ENCODE results near the gene A2M.

A2M gene

DNA sequence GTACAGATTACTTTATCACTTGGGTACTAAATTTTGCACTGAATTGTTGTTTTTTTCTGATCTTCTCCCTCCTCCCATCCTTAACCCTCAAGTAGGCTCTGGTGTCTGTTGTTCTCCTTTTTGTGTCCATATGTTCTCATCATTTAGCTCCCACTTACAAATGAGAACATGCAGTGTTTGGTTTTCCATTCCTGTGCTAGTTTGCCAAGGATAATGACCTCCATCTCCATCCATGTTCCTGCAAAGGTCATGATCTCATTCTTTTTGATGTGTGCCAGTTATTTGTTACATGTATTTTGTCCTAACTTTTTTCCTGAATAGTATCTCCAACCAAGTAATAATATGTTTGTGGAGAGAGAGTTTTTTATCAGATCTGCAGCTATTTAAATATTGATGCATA is 44.2 kb downstream of the A2M start:
- no peak for DNase-seq

DNA sequence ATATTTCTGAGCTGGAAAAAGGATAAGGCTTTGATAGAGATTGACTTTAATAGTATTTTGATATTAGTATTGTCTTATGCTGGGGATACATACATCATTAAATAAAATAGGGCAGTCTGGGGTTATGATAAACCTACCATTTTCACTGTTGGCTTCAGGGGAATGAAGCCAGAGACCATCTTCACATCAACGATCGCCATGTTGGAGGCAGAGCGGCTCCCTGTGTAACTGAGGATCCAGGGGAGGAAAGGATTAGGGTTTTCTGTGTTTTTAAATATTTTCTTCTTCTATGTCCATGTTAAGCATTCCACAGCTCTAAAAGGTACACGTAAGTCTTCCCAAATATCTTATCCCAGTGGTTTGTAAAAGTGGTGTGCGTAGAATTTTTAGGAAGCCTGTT is 45.4 kb downstream of the A2M start:
- DNase-seq, result no peak

DNA sequence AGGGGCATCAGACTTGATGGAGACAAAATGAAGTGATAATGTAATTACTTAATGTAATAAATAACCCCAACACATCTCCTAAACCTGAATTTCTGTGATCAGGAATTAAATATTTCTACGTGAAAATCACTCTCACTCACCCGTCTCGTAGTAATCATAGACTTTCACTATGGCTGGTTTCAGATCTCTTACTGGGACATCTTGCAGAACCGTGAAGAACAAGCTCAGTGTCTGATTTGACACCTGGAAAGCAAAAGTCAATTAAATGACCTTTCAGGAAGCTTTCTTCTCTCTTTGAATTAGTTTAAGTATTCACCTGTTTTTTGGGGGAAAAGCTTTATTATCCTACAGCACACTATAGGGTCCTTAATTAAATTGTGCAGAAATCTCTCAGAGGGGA is 47.1 kb downstream of the A2M start:
- no peak for DNase-seq

DNA sequence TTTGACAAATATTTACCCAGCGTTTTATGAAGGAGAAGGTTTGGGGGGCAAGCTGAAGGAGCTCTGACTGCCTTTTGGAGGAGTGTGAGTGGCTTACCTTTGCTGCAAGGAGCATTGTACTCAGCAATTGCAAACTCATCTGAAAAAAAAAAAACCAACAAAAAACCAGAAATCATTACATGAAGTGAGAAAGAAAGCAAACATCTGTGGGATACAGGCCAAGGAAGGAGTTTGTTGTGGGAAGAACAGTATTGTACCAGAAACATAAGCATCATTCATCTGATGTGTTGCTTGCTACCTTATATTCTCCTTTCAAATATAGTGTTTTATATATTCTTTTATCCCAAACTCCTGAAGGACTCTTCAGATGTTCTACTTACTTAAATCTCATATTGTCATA is 47.6 kb downstream of the A2M start:
- no peak for DNase-seq

DNA sequence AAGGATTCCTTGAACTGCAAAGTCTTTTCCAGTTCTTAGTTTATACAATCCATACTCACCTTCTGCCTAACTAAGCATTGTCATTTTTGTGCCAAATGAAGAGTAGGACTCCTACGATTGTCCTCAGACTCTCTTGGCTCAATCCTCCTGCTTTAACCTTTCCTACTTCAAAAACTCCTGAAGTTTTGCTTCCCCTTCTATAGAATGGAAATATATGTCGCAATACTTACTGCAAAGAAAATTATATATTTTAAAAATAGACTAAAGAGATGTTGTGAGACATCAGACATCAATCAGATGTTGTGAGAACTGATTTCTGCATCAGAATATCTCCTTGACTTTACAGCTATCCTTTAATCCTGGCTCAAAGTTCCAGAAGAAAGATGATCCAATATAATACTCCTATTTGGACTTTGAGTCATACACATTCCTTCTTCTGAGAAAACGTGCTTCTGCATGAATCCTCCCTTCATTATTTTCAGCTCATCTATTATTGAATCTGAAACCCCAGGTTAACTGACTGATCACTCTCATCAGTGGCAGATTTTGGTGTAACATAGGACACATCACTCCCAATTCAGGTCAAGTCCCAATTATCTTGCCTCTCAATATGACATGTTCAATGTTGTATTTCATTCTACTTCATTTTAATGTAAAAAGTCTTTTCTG is 48.8 kb downstream of the A2M start:
- DNase-seq, result no peak

DNA sequence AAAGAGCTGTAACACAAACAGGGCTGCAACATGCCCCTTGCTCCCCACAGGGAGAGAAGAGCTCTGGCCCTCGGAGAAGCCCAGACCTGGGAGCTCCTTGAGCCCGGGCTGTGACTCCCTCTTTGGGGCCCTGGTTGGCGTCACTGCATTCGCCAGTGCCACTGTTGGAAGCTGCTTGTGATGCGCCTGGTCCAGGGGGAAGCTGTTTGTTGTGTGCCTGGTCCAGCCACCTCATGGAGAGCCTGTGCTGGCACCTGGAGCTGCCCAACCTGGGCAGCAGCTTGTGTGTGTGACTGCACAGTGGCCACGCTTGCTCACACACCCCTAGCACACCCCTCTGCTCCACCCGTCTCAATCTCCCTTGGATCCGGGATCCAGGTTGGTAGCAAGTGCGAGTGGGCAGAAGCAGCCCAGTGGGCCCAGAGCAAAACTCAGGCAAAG is 49.5 kb downstream of the A2M start:
- no peak for DNase-seq

DNA sequence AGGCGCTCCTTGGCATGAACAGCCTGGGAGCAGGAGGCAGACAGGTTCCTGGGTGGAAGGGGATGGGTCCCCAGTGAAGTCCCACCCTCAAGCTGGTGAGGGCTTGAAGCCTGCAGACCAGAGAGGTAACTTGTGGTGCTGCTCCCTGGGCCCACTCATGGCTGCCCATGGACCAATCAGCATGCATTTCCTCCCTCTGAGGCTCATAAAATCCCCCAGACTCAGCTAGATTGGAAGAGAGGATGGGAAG is 50.2 kb downstream of the A2M start:
- no peak for DNase-seq

DNA sequence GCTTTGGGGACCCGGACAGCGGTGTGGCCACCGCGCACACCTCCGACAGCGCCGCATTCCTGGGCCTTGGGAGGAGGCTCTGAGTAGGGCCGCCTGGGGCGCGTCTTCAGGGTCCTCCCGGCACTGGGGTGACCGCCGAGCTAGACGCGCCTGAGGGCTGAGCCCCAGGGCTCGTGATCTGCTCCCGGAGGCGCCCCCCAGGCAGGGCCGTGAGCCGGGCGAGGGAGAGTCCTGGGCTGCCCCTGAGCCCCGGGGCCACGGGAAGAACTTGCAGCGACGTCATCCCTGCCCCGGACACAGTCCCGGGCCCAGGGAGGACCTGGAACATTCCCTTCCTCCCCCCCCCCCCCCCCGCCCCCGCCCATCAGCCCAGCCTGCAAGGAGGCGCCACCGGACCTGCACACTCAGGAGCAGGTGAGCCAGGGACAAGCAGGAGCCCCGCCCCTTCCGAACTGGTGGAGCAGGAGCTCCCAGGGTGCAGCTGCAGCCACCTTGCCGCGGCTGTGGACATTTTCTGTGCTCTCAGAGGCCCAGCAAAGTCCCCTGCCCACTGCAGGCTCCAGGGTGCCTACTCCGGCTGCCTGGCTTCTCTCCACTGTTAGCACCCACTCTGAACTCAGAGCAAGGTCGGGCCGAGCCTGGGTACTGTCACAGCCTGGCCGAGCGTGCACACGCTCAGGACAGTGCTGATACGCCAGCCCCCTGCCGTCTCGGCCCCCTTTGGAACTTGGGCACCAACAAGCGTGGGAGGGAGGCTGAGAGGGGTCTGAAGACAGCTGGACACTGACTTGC is 50.7 kb downstream of the A2M start:
- DNase-seq, result no peak

DNA sequence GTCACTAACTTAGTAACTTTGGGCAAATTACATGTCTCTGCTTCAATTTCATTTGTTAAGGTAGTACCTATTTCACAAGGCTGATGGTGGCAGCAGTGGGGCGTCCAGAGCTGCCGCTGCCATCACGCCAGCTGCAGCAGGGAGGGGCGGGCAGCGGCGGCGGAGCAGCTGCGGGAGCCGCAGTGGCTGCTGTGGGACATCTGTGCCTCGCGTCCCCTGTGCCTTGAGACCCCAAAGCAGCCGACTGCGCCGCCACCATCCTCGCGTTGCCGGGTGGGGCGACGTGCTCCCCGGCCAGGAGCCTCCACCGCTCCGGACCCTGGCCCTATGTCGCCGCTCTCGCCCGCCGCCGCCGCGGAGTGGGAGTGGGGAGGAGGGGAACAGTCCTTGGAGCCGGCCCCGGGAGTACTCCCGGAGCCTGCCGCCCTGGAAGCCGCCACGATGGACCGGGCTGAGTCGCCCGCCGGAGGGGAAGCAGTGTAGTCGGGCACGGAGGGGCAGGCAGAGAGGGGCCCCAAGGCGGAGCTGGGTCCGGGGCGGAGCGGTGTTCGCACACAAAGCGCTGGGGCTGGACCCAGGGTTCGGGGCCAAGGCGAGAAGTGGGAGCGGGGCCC is 51.4 kb downstream of the A2M start:
- DNase-seq, result no peak

DNA sequence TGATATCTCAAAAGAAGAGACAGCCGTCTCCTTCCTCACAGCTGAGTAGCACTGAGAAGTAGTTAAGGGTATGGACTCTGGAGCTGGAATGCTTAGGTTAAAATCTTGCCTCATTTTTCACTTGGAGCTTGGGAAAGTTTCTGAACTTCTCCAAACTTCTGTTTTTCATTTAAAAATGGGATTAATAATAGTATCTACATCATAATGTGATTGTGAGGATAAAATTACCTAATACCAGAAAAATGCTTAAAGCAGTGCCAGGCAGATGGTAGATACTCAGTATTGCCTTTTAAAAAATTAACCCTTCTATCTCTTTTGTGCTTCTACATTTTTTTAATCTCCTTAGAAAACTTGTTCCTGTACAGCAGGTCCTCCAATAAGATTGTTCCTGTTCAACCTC is 63.1 kb downstream of the A2M start:
- no peak for DNase-seq

DNA sequence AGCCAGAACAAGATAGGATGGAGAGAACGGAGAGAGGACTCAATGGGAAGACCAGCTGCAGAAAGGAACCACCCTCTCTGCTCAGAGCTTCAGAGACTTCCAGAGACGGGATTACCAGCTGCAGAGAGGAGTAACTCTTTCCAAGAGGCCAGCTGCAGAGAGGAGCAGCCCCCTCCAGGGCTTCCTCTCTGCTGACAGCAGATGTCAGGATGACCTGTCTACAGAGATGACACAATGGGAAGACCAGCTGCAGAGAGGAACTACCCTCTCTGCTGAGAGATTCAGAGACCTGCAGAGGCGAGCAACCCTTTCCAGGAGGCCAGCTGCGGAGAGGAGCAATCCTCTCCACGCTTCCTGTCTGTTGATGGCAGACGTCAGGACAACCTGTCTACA is 64.6 kb downstream of the A2M start:
- DNase-seq, result no peak

DNA sequence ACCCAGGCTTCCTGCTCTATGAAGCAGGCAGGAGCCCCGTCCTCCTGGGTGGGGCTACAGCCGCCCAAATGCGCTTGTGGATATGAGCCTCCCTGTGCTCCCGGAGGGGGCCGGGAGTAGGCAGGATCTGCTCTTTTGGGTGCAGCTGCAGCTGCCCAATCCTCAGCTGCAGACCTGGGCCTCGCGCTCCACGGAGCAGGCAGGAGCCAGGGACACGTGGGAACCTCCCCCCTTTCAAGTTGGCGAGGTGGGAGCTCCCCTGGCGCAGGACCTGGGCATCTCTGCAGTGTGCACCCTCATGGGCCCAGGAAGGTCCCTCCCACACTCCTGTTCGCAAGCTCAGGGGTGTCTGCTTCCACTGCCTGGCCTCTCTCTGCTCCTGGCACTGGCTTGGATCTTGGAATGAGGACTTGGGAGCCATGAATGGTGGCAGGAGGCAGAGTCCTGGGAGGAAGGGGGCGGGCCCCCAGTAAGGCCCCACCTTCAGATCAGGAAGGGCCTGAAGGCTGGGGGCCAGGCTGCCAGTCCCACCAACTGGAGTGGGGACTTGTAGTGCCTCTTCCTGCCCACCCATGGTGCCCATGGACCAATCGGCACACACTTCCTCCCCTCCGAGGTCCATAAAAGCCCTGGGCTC is 65.1 kb downstream of the A2M start:
- no peak for DNase-seq

DNA sequence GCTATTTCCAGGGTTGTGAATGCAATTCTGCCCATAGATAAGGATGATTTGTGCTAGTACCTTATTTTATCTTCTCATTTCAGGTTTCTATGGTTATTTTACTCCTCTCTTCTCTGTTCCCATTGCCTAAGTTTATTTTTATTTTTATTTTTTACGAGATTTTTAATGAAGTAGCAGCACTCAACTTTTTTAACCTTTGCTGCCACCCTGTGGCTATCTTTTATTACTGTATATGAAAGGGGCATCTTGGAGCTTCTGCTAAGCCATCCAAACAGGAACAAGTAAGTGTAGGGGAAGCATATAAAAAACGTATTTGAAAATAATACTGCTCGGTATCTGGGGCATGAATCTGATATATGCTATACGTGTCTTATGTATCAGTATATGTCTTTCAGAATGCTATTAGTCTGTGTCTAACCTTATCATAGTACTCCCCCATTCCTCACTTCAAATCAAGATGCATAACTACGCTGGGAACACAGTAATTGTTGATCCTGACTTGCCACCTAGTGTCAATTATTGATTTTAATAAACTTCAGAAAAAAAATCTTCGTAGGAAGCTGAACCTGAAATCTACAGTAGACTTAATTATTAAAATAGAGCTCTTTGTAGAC is 66.1 kb downstream of the A2M start:
- no peak for DNase-seq

DNA sequence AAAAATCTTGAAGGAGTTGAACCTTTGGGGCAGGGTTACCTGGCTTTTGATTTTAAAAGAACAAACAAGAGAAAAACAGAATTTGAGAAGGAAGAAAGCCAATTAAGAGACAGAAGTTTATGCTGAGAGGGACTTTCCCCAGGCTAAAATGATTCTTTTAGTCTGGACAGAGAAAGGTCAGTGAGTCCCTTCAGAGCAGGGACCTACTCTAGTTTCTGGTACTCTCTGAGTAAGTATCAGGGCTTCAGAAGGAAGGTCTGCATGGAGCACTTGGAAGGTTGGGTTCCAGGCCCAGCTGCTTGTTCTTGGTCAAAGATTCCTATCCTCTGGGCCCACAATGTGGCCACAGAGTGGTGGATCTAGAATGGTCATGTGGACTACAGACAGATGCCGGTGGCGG is 66.8 kb downstream of the A2M start:
- DNase-seq, result no peak

DNA sequence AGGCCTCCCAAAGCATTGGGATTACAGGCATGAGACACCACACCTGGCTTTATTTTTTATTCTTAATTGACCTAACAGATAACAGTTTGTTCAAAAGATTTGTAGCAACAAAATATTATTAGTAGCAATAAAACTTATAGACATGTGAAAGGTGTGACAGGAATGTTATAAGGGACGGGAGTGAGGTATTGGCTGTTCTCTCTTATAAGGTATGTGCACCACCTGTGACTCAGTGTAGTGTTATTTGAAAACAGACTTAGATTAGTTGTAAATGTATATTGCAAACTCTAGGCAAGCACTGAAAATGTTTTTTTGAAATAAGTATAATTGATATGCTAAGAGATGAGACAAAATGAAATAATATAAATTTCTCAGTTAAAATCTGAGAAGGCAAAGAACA is 68.6 kb downstream of the A2M start:
- DNase-seq, result no peak

DNA sequence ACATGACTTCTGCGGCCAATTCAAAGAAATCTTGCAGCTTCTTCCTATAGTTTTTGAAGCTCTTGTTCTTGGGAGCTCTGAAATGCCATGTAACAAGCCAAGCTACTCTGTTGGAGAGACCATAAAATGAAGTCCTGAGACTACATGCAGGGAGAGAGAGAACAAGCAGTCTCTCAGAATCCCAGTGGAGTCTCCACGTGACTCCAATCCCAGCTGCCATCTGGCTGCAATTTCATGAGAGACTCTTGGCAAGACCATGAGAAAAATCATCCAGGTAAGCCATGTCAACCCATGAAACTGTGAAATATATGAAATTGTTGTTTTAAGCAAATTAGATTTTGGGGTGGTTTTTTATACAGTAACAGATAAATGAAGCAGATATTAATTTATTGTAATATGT is 72.0 kb downstream of the A2M start:
- no peak for DNase-seq

DNA sequence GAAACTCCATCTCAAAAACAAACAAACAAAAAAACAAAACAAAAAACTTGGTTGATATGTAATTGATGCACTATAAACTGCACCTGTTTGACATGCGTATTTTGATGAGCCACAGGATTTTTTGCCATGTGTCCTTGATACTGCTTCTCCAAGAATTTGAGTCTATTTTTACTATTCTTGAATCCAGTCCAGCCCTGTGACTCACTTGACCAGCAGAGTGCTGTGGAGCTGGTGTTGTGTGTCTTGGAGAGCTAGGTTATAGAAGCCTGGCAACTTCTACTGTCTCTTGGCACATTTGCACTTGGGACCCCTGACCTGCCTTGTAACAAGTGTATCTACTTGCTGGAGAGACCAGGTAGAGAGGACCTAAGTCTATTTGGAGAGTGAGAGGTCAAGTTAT is 74.4 kb downstream of the A2M start:
- DNase-seq, result no peak

DNA sequence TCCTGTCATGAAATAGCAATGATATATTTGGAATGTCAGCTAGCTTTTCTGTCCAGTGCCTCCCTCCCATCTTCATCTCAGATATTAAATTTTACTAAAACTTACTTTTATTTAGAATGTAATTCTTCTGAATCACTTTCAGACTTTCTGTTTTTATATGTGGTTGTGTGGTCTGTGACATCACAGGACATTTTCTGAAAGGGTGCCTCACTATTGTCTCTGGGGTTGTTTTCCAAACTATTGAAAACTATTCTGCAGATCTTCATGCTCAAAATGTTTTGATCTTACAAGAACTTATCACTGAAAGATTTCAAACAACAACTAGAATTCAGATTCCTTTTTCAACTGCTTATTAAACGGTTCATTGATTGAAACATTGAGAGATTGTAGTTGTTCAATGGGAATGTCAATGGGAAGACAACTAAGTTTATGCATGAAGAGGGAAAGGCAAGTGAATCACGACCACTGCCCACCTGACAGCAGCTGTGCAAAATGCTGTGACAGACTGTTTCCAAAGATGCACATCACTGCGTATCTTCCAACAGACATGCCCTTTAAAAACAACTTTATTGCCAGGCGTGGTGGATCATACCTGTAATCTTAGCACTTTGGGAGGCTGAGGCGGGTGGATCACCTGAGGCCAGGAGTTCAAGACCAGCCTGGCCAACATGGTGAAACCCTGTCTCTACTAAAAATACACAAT is 75.1 kb downstream of the A2M start:
- DNase-seq, result no peak

DNA sequence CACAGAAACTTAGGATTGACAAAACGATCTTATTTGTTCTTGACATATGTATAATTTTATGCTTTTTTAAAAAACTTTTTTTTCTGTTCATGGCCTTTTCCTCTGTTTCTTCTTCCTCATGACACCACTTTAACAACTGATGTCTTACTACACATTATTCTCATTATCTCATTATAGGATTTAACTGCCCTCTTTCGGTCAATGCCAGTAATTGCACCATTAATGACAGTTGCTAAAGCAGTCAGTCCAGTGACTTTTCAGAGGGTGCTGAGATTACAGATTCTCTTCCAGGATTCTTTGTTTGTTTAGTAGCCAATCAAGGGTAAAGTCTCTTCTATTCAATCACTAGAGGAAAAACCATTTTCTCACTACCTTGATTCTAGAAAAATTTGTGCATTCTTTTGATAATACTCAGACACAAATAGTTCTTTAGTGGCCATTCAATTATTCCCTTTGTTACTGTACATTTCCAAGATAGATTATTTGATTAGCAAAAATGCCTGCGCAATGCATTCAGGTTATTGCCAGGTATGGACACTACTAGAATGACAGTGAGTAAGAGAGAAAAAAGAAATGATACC is 76.2 kb downstream of the A2M start:
- DNase-seq, result no peak

DNA sequence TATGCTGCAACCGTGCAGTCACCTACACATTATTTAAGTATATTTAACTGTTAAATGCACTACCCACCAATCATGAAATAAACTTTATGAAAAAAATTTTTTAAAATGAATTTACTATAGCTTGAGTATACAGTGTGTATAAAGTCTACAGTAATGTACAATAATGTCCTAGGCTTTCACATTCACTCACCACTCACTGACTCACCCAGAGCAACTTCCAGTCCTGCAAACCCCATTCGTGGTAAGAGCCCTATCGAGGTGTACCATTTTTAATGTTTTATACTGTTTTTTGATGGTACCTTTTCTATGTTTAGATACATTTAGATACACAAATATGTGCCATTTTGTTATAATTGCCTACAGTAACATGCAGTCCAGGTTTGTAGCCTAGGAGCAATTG is 78.3 kb downstream of the A2M start:
- DNase-seq, result no peak

DNA sequence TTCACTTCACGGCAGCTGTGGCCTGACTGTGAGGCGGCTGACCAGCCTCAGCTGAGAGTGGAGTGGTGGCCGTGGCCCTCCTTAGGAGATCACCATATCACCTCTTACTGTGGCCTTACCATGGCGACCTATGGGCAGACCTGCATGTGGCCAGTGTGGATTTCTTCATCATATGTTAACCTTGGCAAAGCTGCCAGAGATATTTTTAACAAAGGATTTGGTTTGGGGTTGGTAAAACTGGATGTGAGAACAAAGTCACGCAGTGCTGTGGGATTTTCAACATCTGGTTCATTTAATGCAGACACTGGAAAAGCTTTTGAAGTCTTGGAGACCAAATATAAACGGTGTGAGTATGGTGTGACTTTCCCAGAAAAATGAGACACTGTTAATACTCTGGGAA is 79.5 kb downstream of the A2M start:
- DNase-seq, result no peak

DNA sequence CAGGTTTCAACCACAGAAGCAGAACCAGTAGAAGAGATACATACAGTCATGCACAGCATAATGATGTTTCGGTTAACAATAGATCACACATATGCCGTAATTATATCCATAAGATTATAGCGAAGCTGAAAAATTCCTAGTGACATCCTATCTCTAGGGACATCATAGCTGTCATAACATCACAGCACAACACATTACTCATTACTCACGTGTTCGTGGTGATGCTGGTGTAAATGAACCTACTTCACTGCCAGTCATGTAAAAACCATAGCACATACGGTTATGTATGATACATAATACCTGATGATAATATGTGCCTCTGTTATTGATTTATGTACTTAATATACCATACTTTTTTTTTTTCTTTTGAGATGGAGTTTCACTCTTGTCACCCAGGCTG is 81.6 kb downstream of the A2M start:
- no peak for DNase-seq
